Activated CD4-positive, alpha-beta T cell treated with anti-CD3 and anti-CD28 coated beads for 48 hours (primary cell): ENCODE measurements around the gene TBC1D4.
"Not testable (repeated sequence)": the region's sequence is repeated elsewhere in the genome, so short reads cannot be mapped to it uniquely, and the experiment has no call there.

ENCODE experiments used
- DNase-seq: peaks from one replicate; pipeline ENCODE4 v3.0.0-alpha.2; 2020

TBC1D4 gene

DNA sequence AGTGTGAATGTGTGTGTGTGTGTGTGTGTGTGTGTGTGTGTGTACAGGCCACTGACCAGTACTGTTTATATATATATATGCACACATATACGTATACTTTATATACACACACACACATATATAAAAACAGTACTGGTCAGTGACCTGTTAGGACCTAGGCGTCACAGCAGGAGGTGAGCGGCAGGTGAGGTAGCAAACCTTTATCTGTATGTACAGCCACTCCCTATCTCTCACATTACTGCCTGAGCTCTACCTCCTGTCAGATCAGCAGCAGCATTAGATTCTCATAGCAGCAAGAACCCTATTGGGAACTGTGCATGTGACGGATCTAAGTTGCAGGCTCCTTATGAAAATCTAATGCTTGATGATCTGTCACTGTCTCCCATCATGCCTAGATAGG is 34.5 kb downstream of the TBC1D4 start:
- DNase-seq: no peak

DNA sequence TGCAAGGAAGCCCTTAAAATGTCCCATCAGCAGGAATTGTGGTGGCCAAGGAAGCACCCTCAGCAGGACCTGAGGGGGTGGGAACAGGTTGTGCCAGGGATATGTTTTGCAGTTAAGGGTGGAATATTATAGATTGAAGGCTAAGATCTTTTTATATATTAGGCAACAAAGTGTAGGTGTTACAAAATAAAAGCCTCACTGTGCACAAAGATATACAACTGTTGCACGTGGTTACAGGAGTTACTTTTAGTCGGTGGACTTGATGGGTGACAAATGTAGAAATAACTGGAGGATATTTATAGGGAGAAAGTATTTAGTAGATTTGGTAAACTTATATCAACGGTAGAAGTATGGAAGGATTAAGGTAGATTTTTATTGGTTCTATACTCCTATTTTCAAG is 35.1 kb downstream of the TBC1D4 start:
- DNase-seq: no peak

DNA sequence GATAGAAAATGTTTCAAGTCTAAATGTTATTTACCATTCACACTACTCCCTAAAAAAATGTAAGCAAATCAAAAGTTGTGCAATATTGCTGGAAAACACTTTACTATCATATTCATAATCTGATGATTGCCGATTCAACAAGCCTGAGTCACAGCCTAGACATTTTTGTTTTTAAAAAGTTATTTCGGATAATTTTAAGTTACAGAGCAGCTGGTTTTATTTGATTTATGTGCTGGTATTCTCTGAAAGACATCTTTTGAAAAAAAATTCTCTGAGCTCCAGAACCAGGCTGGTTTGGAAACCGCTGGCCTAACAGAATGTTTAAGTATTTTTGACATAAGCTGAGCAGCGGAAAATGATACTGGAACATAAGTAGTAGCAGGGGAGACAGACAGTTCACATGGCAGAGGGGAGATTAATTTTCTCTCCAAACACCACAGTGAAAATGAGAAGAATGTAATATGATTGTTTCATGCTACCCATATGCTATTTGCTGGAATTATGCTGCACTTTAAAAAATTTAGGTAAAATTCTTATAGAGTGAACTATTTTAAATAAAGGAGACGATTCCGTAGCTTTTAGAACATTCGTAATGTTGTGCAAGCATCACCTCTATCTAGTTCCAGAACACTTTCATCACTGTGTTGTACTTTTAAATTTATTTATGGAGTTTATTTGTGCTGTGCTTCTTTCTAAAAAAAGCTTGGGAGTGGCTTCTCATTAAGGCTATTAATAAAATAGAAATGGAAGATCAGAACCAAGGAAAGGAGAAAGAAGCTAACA is 36.1 kb downstream of the TBC1D4 start:
- no peak for DNase-seq

DNA sequence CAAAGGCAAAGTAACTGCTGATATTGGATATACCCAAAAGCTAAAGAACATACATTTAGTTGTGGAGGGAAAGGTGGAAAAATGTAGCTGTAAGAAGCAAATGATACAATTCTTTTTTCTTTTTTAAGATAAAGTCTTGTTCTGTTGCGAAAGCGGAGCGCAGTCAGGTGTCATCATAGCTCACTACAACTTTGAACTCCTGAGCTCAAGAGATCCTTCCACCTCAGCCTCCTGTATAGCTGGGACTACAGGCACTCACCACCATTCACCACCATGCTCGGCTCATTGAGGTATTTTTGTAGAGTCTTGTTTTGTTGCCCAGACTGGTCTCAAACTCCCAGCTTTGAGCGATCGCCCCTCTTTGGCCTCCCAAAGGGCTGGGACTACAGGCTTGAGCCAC is 38.0 kb downstream of the TBC1D4 start:
- DNase-seq: no peak

DNA sequence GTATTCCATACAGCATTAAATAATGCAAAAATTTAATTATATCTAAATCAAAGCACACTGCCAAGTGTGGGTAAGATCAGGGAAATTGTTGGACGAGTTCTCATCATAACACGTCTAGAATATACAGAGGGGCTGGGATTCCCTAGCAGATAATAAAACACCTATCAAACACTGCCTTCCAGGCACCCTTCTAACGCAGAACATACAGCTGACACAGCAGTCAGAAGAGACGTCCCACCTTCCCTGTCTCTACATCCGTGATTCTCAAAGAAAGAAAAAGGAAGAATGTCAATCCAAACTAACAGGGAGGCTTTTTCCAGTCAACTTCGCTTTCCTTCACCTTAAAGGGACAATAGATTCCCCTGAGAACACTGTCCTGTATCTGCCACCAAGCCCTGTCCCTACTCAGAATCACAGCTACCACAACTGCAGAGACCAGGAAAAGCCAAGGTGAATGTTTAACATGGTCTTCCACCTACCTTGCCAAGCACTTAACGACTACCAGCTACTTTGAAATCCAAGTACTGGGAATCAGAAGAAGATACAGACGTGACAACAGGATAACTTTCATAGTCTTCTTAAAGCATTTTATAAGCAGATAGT is 38.5 kb downstream of the TBC1D4 start:
- DNase-seq: no peak

DNA sequence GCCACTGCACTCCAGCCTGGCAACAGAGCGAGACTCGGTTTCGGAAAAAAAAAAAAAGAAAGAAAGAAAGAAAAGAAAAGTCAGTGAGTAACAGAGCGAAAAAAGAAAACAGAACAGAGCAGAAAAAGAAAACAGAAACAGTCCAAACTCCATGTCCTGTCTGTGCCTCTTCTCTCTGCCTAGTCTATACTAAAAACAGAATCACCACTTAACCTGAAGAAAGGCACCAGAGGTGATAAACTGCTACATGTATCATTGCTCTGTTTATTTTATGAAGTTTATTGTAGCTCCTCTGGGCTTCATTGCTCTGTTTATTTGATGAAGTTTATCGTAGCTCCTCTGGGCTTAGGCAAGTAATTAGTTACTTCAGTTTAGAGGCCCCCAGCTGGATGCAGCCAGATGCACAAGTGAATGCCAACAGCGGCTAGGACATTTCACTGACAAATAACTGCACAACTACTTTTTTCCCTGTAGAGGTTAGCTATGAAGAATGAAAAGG is 39.2 kb downstream of the TBC1D4 start:
- DNase-seq: no peak

DNA sequence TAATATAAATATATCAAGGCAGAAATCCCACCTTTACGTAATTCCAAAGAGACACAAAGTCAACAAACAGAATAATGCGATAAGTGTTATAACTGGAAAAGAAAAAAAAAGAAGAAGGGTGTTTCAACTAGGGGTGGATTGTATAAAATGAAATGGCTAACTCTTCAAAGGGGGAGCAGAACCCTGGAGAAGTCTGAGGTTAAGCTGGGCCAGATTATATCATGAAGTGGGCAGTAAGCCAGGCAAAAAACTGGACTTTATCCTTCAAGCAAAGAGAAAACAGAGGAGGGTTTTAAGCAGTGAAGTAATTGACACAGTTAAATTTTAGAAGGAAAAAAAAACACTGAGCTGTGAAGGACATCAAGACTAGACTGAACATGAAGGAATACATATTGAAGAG is 41.9 kb downstream of the TBC1D4 start:
- DNase-seq: no peak

DNA sequence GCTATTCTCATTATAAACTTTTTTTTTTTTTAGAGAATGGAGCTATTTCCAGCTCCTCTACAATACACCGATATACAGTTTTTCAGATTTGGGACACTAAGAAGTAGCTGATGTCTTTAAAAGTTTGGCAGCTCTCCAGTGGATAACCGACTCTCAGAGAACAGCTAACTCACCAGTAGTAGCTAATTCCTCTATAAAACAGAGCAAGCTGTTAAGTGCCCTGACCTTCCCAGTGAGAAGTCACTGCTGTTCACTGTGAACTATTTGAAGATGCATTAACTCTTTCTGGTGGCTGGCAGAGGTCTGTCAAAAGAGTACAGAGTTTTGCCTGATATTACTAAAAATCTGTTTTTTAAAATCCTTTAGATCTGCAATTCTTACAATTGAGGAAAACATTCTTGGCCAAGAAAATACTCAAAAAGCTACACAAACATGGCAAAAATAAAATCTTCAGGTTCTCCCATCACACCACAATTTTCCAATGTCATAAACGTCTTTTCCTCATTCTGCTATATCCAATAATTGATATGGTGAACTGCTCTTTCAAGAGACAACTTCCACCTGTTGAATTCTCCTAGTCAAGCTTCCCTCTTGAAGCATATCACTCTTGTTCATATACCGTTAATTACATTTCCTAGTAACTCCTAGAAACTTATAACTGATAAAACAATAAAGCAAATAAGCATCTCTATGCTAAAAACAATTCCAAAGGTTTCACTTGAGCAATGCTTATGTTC is 44.2 kb downstream of the TBC1D4 start:
- no peak for DNase-seq

DNA sequence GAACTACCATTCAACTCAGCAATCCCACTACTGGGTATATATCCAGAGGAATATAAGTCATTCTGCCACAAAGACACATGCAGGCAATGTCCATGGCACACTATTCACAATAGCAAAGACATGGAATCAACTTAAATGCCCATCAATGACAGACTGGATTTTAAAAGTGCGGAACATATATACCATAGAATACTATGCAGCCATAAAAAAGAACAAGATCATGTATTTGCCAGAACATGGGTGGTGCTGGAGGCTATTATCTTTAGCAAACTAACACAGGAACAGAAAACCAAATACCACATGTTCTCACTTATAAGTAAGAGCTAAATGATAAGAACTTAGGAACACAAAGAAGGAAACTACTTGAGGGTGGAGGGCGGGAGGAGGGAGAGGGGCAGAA is 47.8 kb downstream of the TBC1D4 start:
- DNase-seq: not testable (repeated sequence)

DNA sequence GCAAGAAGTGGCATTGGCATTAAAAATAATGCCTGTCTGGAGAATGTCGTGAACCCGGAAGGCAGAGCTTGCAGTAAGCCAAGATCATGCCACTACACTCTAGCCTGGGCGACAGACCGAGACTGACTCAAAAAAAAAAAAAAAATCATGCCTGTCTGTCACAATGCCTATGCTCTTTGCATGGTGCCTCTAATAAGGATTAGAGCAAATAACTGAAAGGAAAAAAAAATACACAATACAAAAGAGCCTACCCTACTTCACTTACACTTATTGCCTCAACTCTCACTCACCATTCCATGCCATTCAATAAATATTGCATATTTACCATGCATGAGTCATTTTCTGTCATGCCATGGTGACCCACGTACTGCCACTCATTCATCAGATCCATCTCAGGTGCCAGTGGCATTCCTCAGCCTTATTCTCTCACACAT is 49.1 kb downstream of the TBC1D4 start:
- no peak for DNase-seq

DNA sequence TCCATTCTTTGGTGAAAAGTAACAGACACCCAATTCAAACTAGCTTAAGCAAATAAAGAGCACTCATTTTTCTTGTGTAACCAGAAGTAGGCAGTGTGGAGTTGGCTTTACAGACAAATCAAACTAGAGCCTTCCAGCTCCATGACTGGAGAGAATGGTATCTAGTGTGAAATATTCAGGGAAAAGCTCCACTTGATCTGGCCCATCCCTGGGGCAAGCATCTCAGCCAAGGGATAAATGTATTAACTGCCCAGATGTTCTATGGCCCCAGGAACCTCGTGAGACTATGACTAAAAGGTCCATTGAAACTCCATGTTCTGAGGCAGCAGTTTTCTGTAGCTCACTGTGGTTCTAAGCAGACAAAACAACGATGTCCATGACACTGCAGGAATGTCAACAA is 49.9 kb downstream of the TBC1D4 start:
- DNase-seq: no peak

DNA sequence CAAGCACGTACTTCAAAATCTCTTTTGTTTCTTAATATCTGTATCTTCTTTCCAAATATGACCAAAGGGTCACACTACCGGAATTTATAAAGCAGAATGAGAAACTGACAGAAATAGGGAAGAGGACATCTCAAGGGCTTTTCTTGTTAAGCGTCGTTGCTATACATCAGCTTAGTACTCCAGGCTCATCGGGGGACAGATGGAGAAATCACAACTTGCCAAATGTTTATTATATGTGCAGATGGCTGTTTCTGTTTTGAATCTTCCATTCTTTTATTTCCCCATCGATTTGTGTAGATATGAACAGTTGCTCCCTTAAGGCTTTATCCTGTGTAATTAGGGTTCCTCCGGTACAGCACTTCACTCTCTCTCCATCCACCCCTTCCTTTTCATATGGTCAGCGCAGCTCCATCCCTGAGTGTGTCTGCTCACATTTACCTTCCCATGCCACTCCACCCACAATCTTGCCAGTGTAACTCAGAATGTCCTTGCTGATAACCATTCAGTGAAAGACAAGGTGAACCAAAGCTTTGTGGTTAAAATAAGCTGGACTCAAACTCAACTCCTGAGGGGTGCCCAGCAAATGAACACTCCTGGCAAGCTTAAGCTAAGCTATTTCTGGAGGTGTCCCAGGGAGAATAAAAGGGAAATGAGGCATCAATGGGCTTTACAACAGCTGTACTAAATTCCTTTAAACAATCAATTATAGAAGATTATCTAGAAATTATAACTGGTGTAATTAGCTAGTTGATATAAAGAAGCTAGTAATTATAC is 51.3 kb downstream of the TBC1D4 start:
- no peak for DNase-seq

DNA sequence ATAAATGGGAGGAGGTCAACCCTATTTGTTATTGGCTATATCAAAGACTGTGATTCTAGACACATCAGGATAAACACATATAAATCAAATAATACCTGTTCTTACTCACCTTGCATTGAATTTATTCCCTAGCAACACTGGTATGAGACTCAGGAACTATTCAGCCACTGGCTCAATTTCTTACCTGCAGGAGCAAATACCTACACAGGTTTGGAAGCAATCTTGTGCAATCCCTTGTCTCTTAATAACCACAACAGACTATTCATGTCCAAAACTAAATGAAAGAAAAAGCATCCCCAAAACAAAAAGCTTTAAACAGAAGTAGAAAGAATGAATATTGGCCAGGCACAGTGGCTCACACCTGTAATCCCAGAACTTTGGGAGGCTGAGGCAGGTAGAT is 55.5 kb downstream of the TBC1D4 start:
- DNase-seq: no peak

DNA sequence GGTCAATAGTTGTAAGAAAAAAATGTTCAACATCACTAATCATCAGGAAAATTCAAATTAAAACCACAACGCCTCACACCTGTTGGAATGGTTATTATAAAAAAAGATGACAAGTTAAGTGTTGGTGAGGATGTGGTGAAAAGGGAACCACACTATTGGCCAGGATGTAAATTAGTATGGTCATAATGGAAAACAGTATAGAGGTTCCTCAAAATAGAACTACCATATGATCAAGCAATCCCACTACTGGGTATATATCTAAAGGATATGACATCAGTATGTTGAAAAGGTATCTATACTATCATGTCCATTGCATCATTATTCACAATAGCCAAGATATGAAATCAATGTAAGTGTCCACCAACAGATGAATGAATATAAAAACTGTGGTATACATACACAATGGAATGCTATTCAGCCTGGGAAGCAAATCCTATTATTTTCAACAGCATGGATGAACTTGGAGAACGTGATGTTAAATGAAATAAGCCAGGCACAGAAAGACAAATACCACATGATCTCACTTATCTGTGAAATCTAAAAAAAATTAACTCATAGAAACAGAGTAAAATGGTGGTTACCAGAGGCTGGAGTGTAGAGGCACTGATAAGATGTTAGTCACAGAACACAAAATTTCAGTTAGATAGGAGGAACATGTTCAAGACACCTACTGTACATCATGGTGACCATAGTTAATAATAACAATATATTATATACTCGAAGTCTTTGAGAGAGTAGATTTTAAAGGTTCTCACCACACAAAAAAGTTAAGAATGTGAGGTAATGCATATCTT is 56.6 kb downstream of the TBC1D4 start:
- no peak for DNase-seq

DNA sequence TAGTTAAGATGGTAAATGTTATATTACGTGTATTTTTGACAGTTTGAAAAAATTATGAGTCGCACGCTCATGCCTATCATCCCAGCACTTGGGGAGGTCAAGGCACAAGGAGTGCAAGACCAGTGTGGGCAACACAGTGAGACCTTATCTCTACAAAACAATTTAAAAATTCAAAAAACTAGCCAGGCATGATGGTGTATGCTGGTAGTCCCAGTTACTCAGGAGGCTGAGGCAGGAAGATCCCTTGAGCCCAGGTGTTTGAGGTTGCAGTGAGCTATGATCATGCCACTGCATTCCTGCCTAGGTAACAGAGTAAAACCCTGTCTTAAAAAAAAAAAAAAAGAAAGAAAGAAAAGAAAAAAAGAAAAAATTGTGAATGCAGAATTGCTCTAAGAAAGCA is 58.0 kb downstream of the TBC1D4 start:
- DNase-seq: no peak

DNA sequence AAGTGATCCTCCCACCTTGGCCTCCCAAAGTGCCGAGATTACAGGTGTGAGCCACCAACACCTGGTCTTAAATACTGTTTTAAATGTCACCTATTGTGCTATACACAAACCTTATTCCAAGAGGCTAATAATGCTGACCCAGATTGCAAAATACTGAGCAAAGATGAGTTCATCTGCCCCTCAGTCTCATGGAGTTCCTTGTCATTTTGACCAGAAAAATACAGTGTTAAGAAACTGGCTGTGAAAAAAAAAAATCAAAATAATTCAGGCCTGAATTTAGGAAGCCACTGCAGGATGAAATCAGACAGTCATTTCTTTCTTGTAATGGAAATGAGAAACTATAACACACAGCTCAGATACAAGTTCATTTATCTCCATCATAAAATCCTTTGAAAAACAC is 59.9 kb downstream of the TBC1D4 start:
- DNase-seq: no peak

DNA sequence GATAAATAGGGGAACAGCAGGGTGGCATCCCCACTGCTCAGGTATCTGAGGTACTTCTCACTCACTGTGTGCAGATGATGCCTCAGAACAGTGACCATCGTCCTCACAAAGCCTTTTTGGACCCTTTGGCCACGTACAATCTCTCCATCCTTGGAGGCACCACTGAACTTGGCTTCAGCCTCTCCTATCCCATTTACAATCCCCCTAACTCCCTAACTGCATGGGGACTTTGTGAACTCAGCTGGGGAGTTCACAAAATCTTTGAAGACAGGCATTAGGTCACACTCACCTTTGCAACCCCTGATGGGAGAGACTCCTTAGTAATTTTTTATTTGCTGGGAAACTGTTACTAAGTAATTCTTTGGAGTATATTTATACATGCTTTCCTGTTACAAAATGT is 60.8 kb downstream of the TBC1D4 start:
- DNase-seq: no peak

DNA sequence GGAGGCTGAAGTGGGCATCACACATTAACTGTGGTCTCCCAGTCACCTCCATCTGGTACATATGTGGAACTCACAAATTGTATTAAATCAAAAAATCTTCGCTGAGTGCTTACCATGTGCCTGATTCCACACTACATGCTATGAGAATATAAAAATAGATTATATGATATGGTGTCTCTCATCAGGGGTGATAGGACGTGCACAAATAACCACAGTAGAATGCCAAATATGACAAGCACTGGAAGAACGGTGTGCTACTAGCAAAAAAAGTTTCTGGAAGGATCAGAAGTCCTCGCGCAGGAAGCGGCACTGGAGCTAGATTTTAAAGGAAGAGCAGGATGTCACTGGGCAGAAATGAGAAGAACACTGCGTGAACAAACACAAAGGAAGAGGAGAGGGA is 62.3 kb downstream of the TBC1D4 start:
- DNase-seq: no peak

DNA sequence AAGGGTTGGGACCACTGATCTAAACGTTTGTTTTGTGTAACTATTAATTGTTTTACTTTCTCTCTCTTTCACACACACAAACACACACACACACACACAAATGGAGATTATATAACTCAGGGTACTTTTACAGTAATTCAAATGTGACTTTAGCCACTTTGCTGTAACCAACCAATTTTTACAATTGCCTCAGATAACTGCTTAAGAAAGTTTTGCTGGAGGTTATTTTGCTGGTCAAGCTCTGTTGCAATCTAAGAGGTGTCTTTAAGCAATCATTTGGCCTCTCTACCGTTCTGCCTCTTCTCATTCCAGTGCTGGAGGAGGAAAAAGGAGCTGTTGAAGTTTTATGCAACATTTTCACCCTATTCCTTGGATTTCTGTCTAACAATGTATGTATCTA is 63.0 kb downstream of the TBC1D4 start:
- DNase-seq: no peak

DNA sequence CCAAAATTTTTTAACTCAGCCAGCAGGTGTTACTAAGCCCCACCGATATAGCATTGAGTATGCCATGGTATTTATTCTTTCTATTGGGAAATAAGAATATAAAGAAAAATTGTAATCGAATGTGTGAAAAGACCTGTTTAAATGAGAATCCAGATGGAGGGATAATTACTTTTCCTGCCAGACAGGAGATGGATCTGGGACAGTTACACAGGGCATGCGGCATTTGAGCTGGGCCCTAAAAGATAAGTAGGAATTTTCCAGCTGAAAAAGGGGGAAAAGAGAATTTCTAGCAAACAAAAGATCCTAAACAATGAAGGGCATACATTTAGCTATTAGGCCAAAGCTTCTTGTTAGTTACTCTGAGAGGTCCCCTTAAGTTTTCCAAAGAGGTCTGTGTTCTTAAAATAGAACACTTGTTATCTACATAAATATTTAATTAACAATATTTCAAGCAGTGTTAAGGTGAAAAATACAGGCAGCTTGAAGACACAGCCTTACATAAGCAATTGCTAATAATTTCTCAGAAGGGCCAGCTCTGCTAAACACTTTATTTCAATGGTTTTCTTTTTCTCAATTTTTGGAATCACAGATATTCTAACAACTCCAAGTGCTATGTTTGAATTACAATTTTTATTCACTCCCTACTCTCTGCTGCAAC is 63.7 kb downstream of the TBC1D4 start:
- no peak for DNase-seq

DNA sequence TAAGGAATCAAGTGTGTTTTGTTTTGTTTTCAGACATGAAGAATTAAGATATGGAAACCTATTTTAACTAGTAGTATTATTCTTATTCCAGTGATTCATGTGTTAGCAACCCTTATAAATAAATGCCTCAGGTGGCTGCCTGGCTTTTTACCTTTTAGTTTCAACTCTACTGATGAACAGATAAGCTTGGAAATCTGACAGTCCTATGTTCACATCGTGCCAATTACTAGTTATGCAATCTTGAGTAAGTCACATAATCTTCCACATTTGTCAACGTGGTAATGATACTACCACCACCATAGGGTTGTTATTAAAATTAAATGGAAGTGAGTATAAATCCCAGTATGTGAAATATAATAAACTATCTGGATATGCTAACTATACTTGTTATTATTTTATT is 64.3 kb downstream of the TBC1D4 start:
- no peak for DNase-seq

DNA sequence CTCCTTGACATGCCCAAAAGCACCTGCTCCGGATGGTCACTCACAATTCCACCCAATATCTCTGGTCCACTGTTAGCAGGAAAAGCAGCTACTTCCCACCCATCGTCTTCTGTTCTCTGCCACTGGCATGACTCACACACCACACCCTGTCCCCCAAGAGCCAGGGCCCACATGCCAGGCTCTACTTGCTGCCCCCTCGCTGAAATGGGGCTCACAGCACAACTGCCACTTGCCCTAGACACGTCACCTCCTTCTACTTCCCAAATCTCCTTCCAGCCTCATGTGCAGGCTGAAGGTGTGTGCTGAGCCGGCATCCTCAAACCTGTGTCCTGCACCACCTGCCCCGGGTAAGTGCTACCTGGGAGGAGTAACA is 65.0 kb downstream of the TBC1D4 start:
- DNase-seq: no peak
